ENCODE measurements around the gene CELSR1.
"Not testable (repeated sequence)": the region's sequence is repeated elsewhere in the genome, so short reads cannot be mapped to it uniquely, and the experiment has no call there.

Gene CELSR1

DNA sequence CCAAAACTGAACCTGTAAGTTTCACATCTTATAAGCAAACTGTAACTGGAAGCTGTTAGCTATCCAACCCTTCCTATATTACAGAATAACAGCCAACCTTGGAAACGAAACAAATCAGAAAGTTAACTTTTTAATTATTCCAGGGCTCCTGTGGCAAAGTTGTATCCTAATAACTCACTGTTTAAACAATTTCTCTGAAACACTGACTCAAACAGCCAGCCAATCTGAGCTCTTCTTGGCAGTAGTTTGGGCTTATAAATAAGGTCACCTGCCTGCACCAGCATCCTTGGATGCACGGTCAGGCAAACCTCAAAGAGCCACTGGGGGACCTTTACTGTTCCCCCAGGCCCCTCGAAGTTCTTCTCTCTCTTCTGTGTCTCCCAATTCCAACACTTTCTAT, 5.0 kb downstream of the CELSR1 start:
- DNase-seq (ENCODE audit: low read depth): no peak

DNA sequence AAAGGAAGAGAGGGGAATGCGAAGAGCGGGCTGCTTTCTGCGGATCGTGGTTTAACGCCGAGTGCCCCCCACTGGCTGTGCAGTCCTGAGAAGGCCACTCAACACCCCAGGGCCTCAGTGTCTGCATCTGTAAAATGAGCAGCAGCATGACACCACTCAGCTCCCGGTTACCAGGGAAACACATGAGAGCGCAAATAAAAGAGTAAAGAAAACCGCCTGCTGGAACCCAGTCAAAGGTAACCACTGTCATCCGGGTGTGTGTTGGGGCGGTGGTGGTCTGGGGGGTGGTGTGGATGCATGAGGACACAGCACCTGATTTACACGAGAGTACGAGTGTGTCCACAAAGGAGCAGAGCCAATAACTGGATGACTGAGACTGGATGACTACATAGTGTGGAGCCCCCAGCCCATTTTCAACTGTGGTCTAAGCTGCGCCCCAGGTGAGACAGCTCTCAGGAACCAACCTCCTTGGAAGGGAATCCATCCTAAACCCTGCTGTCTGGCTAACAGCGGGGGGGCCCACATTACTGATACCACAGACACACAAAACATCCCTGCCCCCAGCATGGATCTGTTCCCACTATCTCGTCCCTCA, 5.7 kb downstream of the CELSR1 start:
- no peak for DNase-seq (ENCODE audit: low read depth)

DNA sequence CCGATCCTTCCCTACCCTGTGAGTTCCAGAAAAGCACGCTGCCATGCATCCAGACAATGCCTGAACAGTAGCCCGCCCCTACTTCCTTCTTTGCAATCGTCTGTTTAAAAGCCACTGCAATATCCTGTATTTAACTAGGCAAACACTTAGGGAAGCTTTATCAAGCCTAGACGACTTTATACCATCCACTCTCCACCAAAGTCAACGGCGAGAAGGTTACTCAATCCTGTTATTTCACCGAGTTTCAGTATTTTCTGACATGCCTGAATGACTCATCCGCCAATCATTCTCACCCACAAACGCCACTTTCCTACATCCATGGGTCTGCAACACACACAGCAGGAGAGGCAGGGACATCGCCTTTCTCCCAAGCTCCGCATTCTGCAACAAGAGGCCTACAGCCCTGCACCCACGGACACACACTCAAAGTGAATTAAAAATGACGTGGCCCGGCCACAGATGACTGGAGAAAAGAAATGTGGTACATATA, 9.3 kb downstream of the CELSR1 start:
- DNase-seq (ENCODE audit: low read depth): no peak

DNA sequence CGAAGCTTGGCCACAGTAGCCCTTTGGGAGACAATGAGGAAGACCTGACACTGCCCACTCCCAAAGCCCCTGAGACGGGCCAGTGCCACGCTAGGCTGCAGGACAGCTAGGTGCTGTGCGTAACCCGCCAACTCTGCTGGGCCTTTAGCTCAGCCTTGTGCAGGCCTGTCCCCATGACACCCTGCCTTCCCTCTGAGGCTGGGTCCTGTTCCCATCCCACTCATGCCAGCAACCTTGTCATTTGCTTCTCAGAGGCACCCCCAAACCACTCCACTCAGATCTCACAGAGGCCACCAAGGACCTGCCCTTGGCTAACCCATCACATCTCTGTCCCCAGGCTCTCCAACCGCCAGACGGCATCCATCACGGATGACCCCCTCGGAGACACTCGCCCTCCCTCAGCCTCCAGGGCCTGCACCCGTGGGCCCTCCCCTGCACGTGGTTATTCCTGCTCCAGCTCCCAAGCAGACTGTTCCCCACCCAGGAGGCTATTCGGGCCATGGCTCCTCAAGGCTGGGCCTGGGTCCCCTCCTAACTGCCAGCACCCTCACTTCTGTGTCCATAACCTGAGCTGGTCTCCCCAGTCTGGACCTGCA, 11.1 kb downstream of the CELSR1 start:
- no peak for DNase-seq (ENCODE audit: low read depth)

DNA sequence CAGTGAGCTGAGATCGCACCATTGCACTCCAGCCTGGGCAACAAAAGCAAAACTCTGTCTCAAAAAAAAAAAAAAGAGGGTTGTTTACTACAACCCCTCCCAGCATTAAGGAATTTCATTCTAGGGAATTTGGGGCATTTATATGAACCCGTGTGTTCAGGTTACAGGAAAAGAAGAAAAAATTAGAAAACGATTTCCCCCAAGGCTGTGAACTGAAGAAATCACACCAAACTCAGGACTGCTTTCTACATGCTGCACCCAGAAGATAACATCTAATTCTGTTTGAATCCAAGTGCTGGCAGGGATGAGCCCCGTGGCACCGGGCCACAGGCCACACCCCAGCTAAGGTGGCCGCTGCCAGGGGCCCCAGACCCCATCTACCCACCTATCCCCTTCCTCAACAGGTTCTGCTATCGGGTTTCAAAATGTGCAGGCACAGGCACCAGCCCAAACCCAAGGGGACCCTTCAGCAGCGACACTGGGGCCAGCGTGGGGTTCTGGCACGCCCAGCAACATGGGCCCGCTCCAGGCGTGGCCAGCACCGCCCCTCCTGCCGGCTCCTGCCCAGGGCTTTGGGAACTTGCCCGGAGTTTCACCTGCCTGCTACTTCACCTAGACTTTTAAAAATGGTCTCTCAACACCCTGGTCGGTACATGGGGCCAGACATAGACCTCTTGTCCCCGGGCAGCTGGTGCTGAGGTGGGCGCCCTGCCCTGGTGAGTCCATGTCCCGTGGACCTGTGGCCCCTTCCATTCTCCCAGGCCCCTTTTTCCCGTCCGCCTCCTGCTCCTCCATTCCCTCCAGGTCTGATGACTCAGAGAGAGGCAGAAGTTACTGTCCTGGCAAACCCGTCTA, 11.8 kb downstream of the CELSR1 start:
- no peak for DNase-seq (ENCODE audit: low read depth)

DNA sequence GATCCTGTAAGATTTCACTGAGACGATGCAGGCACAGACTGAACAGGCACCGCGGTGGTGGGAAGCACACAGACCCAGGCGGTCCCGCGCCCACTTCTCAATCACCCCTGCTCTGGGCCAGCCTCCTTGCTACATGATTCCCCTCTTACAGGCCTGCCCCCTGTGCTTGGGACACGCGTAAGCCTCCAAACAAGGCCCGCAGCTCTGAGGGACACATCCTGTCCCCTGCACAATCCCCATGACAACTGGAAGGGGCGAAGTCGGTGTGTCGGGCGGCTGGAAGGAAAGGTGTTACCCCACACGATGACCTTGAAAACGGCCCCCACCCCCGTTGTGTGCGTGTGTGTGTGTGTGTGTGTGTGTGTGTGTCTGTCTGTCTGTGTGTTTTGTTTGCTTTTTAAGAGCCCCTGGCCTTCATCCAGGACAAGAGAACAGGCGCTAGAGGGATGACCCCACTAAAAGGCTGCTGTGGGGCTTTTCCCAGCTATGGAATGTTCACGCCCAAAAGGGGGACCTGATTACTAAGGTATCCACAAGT, 13.1 kb downstream of the CELSR1 start:
- no peak for DNase-seq (ENCODE audit: low read depth)

DNA sequence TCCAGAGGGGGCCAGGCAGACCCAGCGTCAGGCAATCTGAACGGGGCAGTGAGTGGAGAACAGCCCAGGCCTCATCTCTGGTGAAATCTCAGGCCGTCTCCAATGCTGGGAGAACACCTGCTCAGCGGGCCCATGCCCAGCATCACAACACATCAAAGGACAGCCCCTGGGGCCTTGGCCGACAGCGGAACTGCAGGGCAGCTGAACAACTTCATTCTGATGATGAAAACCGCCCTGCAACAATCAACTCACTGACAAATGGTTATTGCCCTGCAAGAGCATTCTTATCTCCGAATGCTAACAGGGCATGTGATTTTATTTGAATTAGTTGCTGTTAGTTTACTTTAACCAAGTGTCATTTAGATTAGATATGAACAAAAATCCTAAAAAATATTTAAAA, 14.6 kb downstream of the CELSR1 start:
- no peak for DNase-seq (ENCODE audit: low read depth)

DNA sequence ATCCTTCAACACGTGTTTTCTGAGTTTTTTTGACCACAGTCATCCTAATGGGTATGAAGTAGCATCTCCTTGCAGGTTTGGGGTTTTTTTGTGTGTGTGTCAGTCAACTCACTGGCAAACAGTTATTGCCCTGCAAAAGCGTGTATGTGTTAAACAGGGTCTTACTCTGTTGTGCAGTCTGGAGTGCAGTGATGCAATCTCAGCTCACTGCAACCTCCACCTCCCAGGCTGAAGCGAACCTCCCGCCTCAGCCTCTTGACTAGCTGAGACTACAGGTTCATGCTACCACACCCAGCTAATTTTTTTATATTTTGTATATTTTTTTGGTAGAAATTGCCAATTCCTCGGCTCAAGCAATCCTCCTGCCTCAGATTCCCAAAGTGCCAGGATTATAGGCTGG, 15.4 kb downstream of the CELSR1 start:
- no peak for DNase-seq (ENCODE audit: low read depth)

DNA sequence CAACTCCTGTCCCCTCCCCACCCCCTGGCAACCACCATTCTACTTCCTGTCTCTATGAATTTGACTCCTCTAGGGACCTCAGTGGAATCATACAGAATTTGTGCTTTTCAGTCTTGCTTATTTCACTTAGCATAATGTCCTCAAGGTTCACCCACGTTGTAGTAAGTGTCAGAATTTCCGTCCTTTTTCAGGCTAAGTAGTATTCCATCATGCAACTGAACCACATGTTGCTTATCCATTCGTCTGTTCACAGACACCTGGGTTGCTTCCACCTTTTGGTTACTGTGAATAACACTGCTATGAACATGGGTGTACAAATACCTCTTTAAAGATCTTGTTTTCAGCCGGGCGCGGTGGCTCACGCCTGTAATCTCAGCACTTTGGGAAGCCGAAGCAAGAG, 16.5 kb downstream of the CELSR1 start:
- no peak for DNase-seq (ENCODE audit: low read depth)

DNA sequence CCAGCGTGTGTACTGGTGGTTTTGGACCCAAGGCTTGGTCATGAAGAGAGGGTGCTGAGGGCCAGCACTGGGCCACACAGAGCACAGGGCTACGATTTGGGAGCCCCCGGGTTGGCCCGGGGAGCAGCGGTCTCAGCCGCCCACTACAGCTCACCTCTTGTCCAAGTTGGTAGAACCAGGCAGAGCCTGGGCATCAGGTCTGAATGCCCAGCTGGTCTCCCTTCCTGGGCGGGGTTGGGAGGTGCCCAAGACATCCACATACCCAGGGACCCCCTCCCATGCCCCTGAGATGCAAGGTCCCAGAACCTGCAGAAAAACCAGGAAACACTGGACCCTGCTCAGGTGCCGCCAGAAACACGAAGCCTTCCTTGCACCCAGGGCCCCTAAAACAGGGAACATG, 18.0 kb downstream of the CELSR1 start:
- no peak for DNase-seq (ENCODE audit: low read depth)

DNA sequence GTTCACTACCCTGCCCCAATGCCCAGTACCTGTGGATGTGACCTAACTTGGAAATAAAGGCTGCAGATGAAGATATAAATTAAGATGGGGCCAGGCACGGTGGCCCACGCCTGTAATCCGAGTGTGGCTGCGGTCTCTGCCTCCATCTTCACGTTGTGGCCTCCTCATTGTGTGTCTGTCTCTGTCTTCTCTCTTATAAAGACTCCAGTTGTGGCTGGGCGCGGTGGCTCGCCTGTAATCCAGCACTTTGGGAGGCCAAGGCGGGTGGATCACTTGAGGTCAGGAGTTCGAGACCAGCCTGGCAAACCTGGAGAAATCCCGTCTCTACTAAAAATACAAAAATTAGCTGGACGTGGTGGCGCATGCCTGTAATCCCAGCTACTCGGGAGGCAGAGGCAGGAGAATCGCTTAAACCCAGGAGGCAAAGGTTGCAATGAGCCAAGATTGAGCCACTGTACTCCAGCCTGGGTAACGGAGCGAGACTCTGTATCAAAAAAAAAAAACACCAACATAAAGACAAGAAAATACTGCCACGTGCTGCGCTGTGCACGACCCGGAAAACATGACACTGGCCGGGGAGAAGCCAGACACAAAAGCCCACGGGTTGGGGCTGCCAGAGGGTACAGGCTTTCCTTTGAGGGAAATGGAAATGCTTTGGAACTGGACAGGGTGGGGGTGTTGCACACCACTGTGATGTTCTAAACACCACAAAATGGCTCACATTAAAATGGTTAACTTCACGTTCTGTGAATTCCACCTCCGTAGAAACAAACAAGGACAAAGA, 18.7 kb downstream of the CELSR1 start:
- DNase-seq (ENCODE audit: low read depth): no peak

DNA sequence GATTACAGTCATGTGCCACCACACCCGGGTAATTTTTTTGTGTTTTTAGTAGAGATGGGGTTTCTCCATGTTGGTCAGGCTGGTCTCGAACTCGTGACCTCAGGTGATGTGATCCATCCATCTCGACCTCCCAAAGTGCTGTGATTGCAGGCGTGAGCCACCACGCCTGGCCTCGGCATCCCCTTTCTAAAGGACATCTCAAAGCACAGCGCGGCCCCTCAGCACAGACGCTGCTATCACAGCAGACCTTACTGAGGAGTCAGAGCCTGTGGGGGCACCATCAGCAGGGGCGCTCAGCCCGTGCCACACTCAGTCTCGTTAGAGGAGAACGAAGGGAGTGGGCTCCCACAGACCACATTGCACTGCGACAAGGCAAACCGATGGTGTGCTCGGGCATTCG, 19.4 kb downstream of the CELSR1 start:
- no peak for DNase-seq (ENCODE audit: low read depth)

DNA sequence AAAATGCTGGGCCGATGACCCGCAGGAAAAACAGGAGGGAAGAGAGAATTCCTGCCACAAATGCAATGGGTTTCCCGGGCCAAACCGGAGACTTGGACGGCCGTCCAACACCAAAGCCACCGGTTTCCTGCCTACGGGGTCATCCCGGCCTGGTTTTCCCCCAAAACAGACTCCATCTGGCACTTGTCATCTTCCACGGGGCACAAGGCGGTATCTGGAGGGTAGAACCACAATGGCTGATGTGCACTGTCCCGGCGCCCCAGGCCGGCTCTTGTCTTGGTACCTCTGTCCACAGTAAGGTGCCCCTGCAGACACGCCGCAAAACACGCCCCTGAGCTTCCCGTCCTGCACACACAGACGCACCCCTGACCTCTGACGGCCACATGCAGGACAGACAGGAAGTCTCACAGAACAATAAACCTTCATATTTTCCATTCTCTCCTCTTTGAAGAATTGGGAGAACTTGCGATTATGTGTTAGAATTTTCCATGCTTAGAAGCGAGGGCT, 20.1 kb downstream of the CELSR1 start:
- DNase-seq (ENCODE audit: low read depth): no peak

DNA sequence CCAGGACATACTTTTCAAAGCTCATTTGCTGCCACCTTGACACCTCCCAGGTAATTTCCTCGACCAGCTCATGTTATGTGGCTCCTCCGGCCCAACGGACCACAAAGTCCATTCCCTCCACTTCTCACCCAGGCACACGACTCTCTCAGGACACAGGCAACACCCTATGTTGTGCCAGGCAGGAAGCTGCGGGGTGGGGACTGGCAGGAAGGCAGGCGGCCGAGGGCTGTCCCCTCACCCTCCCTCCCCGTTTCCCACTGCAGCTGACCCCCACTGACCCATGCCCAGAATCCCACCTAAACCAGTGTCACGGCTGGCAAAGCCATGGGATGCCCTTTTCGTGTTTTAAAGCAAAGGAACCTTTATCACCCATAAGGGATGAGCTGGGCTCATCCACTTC, 20.8 kb downstream of the CELSR1 start:
- no peak for DNase-seq (ENCODE audit: low read depth)

DNA sequence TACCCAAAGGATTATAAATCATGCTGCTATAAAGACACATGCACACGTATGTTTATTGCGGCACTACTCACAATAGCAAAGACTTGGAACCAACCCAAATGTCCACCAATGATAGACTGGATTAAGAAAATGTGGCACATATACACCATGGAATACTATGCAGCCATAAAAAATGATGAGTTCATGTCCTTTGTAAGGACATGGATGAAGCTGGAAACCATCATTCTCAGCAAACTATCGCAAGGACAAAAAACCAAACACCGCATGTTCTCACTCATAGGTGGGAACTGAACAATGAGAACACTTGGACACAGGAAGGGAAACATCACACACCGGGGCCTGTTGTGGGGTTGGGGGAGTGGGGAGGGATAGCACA, 21.3 kb downstream of the CELSR1 start:
- not testable (repeated sequence) for DNase-seq (ENCODE audit: low read depth)

DNA sequence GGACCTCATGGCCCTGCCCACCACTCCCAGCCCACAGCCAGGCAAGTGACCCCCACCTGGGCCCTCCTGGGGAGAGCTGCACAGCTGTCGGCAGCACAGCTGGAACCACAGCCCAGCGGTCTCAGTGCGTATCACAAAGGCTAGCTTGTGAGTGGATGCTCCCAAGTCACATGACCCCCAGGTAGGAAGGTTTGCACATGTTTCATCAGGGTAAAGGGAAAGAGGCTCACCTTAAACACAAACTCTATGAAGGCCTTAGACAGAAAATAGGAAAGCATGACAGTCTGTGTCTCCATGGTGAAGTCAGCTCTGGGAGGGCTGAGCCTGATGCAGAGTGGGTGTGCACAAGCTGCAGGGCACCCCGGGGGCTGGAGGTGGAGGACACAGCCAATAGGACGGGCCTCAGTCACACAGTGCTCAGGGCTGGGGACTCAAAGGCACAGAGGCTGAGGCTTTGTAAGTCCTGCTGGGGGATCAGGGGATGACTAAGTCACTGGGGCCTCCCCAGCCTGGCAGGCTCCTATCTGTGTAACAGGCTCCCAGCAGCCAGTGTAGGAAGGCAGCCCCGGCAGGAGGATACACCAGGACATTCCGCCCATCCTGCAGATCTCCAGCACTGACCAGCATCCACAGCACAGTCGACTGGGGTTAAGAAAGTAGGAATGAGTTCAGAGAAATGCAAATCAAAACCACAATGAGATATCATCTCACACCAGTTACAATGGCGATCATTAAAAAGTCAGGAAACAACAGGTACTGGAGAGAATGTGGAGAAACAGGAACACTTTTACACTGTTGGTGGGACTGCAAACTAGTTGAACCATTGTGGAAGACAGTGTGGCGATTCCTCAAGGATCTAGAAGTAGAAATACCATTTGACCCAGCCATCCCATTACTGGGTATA, 22.0 kb downstream of the CELSR1 start:
- no peak for DNase-seq (ENCODE audit: low read depth)

DNA sequence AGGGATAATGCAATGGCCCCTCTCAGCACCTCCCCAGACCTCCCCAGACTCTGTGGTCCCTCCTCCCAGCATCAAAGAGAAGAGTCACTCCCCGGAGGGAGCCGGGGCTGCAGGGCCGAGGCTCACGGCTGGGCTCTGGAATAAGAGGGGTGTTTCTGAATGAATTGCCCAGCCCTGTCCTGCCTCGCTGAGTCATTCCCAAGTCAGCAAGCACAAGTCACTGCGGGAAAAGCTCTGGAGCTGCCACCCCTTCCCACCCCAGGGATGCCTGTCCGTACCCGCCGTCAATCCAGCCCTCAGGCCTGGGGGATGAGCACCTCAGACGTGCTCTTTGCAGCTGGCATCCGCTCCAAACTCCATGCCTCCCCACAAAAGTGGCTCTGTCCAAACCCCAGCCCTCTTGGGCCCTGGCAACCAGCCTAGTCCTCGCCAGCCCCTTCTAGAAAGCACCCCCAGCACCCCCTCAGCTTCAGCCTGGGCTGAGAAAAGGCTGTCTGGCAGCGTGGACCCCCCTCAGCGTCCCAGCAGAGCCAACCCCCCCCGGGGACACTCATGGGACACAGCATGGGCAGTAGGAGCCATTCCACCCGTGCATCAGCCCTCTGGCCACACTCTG, 22.7 kb downstream of the CELSR1 start:
- no peak for DNase-seq (ENCODE audit: low read depth)

DNA sequence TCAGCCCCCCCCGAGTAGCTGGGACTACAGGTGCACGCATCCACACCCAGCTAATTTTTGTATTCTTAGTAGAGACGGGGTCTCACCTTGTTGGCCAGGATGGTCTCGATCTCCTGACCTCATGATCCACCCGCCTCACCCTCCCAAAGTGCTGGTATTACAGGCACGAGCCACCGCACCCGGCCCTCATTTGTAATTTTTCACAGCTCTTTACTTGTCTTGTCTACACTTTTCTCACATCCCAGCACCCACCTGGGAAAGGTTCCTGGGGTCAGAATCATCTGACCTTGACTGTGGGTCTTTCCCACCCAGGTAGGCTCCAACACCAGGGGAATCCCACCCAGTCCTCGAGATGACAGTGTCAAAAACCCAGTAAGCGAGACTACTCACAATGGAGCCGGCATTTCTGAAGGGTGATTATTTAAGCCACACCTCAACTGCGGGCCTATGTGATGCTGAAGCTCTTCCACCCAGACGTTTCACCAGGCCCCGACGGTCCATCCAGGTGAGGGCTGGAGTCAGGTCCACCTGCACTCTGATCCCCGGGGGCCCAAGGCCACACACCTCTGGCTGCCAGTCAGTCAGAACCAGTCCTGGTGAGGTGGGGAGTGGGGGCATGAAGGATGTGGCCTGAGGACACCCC, 23.4 kb downstream of the CELSR1 start:
- no peak for DNase-seq (ENCODE audit: low read depth)

DNA sequence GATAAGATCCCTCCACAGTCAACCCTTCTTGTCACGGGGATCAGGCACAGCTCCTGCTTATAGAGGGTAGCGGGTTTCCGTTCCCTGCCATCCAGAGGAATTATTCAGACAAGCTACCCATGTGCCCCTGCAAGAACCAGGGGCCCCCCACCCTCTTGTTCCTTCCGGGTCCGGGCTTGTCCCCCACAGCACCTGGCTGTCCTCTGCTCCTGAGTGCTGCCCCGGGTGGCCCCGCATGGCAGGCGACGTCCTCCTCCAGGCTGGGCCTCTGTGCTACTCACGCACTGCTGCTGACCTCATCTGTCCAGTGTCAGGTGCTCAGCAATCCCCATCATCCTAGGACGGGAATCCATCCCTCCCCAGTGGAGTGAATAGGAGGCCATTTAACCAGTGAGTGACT, 24.7 kb downstream of the CELSR1 start:
- no peak for DNase-seq (ENCODE audit: low read depth)

DNA sequence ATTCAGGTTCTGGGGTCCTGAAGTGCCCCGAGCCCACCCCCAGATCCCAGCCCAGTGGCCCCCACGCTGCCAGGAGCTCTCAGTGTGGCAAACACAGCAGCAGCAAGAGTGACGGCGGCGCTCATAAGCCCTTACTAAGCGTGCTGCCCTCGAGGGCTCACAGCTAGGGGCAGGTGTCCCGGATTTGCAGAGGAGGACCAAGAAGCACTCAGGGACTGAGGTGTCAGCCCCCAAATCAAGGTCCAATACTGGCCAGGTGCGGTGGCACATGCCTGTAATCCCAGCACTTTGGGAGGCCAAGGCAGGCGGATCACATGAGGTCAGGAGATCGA, 25.4 kb downstream of the CELSR1 start:
- DNase-seq (ENCODE audit: low read depth): no peak

Data from CMK (cell line).